ENCODE data around the gene PALB2. TPM values are rescaled to one million over a fixed set of nuclear protein-coding genes. Genes with fewer than 3 reads are reported as not detected.

PALB2 gene
- polyA plus RNA-seq, 1 of the 3 experiments (the other 2 are of a cell fraction): 3.3 TPM

DNA sequence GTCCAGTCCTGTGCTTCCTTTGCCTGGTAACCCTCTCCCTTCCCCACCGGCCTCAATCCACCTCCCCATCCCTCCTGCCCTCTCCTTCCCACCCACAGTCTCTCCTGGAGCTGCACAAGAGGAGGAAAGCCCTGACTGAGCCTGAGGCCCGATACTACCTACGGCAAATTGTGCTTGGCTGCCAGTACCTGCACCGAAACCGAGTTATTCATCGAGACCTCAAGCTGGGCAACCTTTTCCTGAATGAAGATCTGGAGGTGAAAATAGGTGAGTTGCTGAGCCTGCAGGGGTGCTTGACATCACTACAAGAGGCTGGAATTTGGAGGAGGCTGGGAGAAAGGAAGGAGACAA is 38.9 kb upstream of the PALB2 start:
- no peaks in the 10 kb centered on the region for H3K9me3 ChIP-seq
- H2AFZ ChIP-seq (ENCODE audit: low read depth): no peak overlapping the region
- H4K20me1 ChIP-seq (ENCODE audit: insufficient read depth): peaks cover 26% of the 10 kb centered on the region
- H3K4me2 ChIP-seq: peak overlapping the region; percentile 98
- DNase-seq: no peak
- WGBS (ENCODE audit: low lambda C conversion rate): 40% methylated on average over 5 of the region's 6 CpGs
- no peak for TF ChIP-seq TEAD4 (IDR thresholded peaks at IDR 0.05; ENCODE audit: borderline replicate concordance, insufficient read depth)
- TF ChIP-seq EP300 (IDR thresholded peaks at IDR 0.05; ENCODE audit: borderline replicate concordance in 1 of 2, low read depth in 1 of 2, low read length in 1 of 2): no peak
- no peak for TF ChIP-seq RCOR1 (IDR thresholded peaks at IDR 0.05; ENCODE audit: low read length)
- TF ChIP-seq FOXM1 (IDR thresholded peaks at IDR 0.05; ENCODE audit: low read depth): no peak
- TF ChIP-seq, protein P1, sequence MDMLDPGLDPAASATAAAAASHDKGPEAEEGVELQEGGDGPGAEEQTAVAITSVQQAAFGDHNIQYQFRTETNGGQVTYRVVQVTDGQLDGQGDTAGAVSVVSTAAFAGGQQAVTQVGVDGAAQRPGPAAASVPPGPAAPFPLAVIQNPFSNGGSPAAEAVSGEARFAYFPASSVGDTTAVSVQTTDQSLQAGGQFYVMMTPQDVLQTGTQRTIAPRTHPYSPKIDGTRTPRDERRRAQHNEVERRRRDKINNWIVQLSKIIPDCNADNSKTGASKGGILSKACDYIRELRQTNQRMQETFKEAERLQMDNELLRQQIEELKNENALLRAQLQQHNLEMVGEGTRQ (IDR thresholded peaks at IDR 0.05; ENCODE audit: borderline replicate concordance, low read depth, low read length): no peak
- TF ChIP-seq, protein P2, sequence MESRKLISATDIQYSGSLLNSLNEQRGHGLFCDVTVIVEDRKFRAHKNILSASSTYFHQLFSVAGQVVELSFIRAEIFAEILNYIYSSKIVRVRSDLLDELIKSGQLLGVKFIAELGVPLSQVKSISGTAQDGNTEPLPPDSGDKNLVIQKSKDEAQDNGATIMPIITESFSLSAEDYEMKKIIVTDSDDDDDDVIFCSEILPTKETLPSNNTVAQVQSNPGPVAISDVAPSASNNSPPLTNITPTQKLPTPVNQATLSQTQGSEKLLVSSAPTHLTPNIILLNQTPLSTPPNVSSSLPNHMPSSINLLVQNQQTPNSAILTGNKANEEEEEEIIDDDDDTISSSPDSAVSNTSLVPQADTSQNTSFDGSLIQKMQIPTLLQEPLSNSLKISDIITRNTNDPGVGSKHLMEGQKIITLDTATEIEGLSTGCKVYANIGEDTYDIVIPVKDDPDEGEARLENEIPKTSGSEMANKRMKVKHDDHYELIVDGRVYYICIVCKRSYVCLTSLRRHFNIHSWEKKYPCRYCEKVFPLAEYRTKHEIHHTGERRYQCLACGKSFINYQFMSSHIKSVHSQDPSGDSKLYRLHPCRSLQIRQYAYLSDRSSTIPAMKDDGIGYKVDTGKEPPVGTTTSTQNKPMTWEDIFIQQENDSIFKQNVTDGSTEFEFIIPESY (IDR thresholded peaks at IDR 0.05; ENCODE audit: borderline replicate concordance, low read depth): no peak
- TF ChIP-seq, protein P3, sequence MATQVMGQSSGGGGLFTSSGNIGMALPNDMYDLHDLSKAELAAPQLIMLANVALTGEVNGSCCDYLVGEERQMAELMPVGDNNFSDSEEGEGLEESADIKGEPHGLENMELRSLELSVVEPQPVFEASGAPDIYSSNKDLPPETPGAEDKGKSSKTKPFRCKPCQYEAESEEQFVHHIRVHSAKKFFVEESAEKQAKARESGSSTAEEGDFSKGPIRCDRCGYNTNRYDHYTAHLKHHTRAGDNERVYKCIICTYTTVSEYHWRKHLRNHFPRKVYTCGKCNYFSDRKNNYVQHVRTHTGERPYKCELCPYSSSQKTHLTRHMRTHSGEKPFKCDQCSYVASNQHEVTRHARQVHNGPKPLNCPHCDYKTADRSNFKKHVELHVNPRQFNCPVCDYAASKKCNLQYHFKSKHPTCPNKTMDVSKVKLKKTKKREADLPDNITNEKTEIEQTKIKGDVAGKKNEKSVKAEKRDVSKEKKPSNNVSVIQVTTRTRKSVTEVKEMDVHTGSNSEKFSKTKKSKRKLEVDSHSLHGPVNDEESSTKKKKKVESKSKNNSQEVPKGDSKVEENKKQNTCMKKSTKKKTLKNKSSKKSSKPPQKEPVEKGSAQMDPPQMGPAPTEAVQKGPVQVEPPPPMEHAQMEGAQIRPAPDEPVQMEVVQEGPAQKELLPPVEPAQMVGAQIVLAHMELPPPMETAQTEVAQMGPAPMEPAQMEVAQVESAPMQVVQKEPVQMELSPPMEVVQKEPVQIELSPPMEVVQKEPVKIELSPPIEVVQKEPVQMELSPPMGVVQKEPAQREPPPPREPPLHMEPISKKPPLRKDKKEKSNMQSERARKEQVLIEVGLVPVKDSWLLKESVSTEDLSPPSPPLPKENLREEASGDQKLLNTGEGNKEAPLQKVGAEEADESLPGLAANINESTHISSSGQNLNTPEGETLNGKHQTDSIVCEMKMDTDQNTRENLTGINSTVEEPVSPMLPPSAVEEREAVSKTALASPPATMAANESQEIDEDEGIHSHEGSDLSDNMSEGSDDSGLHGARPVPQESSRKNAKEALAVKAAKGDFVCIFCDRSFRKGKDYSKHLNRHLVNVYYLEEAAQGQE (IDR thresholded peaks at IDR 0.05; ENCODE audit: low read depth, low read length): no peak
- TF ChIP-seq RXRA (IDR thresholded peaks at IDR 0.05; ENCODE audit: borderline replicate concordance, low read depth): no peak
- no peak for TF ChIP-seq POLR2AphosphoS5 (IDR thresholded peaks at IDR 0.05; ENCODE audit: low read depth, low read length)
- no peak for TF ChIP-seq TCF12 (IDR thresholded peaks at IDR 0.05)
- no peak for TF ChIP-seq TAF1 (IDR thresholded peaks at IDR 0.05; ENCODE audit: borderline replicate concordance, low read depth, low read length)
- TF ChIP-seq CHD2 (IDR thresholded peaks at IDR 0.05; ENCODE audit: low read length, partially characterized antibody): no peak
- no peak for TF ChIP-seq MXI1 (IDR thresholded peaks at IDR 0.05; ENCODE audit: low read depth, low read length)
- TF ChIP-seq, protein P4, sequence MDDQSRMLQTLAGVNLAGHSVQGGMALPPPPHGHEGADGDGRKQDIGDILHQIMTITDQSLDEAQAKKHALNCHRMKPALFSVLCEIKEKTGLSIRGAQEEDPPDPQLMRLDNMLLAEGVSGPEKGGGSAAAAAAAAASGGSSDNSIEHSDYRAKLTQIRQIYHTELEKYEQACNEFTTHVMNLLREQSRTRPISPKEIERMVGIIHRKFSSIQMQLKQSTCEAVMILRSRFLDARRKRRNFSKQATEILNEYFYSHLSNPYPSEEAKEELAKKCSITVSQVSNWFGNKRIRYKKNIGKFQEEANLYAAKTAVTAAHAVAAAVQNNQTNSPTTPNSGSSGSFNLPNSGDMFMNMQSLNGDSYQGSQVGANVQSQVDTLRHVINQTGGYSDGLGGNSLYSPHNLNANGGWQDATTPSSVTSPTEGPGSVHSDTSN (IDR thresholded peaks at IDR 0.05): no peak
- TF ChIP-seq, protein P5, sequence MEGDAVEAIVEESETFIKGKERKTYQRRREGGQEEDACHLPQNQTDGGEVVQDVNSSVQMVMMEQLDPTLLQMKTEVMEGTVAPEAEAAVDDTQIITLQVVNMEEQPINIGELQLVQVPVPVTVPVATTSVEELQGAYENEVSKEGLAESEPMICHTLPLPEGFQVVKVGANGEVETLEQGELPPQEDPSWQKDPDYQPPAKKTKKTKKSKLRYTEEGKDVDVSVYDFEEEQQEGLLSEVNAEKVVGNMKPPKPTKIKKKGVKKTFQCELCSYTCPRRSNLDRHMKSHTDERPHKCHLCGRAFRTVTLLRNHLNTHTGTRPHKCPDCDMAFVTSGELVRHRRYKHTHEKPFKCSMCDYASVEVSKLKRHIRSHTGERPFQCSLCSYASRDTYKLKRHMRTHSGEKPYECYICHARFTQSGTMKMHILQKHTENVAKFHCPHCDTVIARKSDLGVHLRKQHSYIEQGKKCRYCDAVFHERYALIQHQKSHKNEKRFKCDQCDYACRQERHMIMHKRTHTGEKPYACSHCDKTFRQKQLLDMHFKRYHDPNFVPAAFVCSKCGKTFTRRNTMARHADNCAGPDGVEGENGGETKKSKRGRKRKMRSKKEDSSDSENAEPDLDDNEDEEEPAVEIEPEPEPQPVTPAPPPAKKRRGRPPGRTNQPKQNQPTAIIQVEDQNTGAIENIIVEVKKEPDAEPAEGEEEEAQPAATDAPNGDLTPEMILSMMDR (IDR thresholded peaks at IDR 0.05): no peak
- TF ChIP-seq, protein P6, sequence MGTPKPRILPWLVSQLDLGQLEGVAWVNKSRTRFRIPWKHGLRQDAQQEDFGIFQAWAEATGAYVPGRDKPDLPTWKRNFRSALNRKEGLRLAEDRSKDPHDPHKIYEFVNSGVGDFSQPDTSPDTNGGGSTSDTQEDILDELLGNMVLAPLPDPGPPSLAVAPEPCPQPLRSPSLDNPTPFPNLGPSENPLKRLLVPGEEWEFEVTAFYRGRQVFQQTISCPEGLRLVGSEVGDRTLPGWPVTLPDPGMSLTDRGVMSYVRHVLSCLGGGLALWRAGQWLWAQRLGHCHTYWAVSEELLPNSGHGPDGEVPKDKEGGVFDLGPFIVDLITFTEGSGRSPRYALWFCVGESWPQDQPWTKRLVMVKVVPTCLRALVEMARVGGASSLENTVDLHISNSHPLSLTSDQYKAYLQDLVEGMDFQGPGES (IDR thresholded peaks at IDR 0.05; ENCODE audit: low read depth, low read length): no peak
- TF ChIP-seq, protein P7, sequence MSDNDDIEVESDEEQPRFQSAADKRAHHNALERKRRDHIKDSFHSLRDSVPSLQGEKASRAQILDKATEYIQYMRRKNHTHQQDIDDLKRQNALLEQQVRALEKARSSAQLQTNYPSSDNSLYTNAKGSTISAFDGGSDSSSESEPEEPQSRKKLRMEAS (IDR thresholded peaks at IDR 0.05; ENCODE audit: low read depth): no peak
- no peak for TF ChIP-seq MEF2A (IDR thresholded peaks at IDR 0.05; ENCODE audit: borderline replicate concordance, low read depth)
- no peak for TF ChIP-seq SMC3 (IDR thresholded peaks at IDR 0.05; ENCODE audit: low read depth, low read length)
- TF ChIP-seq ELF1 (IDR thresholded peaks at IDR 0.05): no peak
- H3K79me2 ChIP-seq (ENCODE audit: insufficient read depth): peaks cover 72% of the 10 kb centered on the region
- H3K4me3 ChIP-seq (ENCODE audit: low read depth in 2 of 2, low read length in 1 of 2): peak overlapping the region; percentile 73 to 77
- no peaks in the 10 kb centered on the region for H3K27me3 ChIP-seq (ENCODE audit: insufficient read depth)
- no peaks in the 10 kb centered on the region for H3K9me2 ChIP-seq
- peaks cover 27 to 30% of the 10 kb centered on the region in 2 experiments for H3K36me3 ChIP-seq (replicated peaks in 1 of 2; ENCODE audit: control insufficient read depth in 1 of 2, insufficient read depth in 2 of 2, low read length in 1 of 2)
- peaks cover 11% of the 10 kb centered on the region for H3F3A ChIP-seq (replicated peaks; ENCODE audit: insufficient read depth)
- H3K4me1 ChIP-seq (ENCODE audit: control insufficient read depth in 1 of 2, insufficient read depth in 2 of 2, low read depth in 1 of 2, low read length in 1 of 2): peaks cover 17 to 25% of the 10 kb centered on the region in 2 experiments; a peak in 2 of 4 replicates
- peak overlapping the region; percentile 88; the same call in 1 of the 2 replicates for H3K9ac ChIP-seq
- ChIA-PET POLR2A (interaction anchor here (1.1 to 2.0 kb wide), 2 partner anchors 10 to 13 kb away, joined by 3 to 9 read pairs; no protein-coding TSS in a partner anchor), CTCF (interaction anchor here (1.0 to 3.1 kb wide), 2 partner anchors 11 to 39 kb away, joined by 3 to 19 read pairs; partner anchors contain the start of genes DCTN5 and PALB2)
- H3K27ac ChIP-seq (ENCODE audit: low read depth in 2 of 2, low read length in 1 of 2): peak overlapping the region in 1 of 2 experiments; percentile 48; a peak in 1 of 4 replicates

Data from SK-N-SH (cell line).